Lower leg skin (tissue), 4 donors: ENCODE data around the gene CDH18. TPM values are rescaled to one million over a fixed set of nuclear protein-coding genes. Genes with fewer than 3 reads are reported as not detected.

Source experiments
- DNase-seq, 2 donors: peaks; one replicate each; pipeline ENCODE4 v3.0.0-alpha.2; 2019; ENCODE audit warnings: low spot score in 2 of 2
- H3K4me3 ChIP-seq: fragments of 200-600 bp; sonication (generic); 2 replicates; pipeline ENCODE4 v1.5.1; 2017; ENCODE audit warnings: mild to moderate bottlenecking, low read depth; ENCODE audit not compliant: poor library complexity, severe bottlenecking
- POLR2A ChIP-seq, 2 donors: fragments of 450-650 bp; IDR thresholded peaks; one replicate each; pipeline ENCODE4 v1.6.1; 2016 to 2017; ENCODE audit warnings: antibody characterized with exemption in 2 of 2, mild to moderate bottlenecking in 1 of 2, moderate library complexity in 1 of 2
- WGBS, 2 donors: methylation state at CpG; one replicate each; pipeline ENCODE4 v1.1.5; 2018; 5-methylcytosine and 5-hydroxymethylcytosine counted together
- intact Hi-C: fragments of 100-400 bp; cut with DNase I; formaldehyde crosslinking; loops from one replicate; pipeline ENCODE4 v1.15.0; 2023; ENCODE audit warnings: low total_unique reads
- total RNA-seq, 4 donors: library from RNA; depleted of rRNA; stranded (reverse); fragments of >200 nt; gene quantifications; one replicate each; pipeline ENCODE4 v1.1.0, GENCODE V29; 2016
- TF ChIP-seq, protein P1 (sequence below), 3 donors: fragments of 450-650 bp; IDR thresholded peaks; one replicate each; pipeline ENCODE4 v1.5.1; 2016; ENCODE audit warnings: antibody characterized with exemption in 3 of 3, mild to moderate bottlenecking in 3 of 3, moderate library complexity in 2 of 3

CDH18 gene
- total RNA-seq, 4 donors from 2014 or later = 0.29 to 0.76 (median 0.56) TPM; not detected in 1

DNA sequence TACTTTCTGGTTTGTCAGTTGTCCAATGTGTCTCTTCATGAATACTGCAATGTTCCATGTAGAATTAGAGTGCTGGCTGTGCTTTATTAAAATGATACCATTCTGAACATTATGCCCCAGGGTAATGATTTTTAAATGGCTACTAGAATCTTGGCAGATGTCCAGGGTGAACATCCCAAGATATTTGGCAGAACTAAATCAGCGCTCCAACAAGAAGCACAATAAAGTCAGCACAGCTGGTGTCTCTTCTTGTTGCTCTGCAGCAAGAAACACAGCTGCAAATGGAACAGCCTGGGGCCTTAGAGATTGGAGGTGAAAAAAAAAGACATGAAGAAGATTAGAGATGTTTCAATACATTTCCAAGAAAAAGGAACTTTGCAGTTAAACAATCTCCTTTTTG, 248.3 kb downstream of the CDH18 start:
- intact Hi-C loops = no loop called here
- 17 to 19% methylated on average over 1 of the region's 1 CpG for WGBS, 2 donors
- DNase-seq = no peak
- no peak overlapping the region for H3K4me3 ChIP-seq
- TF ChIP-seq, protein P1, sequence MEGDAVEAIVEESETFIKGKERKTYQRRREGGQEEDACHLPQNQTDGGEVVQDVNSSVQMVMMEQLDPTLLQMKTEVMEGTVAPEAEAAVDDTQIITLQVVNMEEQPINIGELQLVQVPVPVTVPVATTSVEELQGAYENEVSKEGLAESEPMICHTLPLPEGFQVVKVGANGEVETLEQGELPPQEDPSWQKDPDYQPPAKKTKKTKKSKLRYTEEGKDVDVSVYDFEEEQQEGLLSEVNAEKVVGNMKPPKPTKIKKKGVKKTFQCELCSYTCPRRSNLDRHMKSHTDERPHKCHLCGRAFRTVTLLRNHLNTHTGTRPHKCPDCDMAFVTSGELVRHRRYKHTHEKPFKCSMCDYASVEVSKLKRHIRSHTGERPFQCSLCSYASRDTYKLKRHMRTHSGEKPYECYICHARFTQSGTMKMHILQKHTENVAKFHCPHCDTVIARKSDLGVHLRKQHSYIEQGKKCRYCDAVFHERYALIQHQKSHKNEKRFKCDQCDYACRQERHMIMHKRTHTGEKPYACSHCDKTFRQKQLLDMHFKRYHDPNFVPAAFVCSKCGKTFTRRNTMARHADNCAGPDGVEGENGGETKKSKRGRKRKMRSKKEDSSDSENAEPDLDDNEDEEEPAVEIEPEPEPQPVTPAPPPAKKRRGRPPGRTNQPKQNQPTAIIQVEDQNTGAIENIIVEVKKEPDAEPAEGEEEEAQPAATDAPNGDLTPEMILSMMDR (IDR thresholded peaks at IDR 0.05) = no peak
- TF ChIP-seq POLR2A (IDR thresholded peaks at IDR 0.05) = no peak

DNA sequence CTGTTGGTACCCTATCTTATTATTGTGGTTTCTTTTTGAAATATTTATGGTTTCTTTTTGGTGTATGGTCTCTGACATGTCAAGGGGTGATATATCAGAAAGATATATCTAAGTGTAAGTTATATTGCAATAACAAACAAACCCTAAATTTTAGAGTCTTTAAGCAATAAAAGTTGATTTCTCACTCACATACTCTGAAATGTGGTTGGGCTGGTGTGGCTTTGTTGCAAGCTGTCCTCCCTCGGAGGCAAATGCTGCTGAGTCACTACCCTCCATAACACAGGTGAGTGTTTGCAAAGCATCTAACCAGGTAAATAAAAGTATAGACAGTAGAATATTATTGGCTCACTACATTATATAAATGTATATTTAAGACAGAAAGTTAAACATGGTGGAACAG, 253.2 kb downstream of the CDH18 start:
- DNase-seq = no peak
- no peak overlapping the region for H3K4me3 ChIP-seq
- intact Hi-C loops = no loop called here
- 52 to 61% methylated on average over 1 of the region's 1 CpG for WGBS, 2 donors
- no peak for TF ChIP-seq POLR2A (IDR thresholded peaks at IDR 0.05)
- TF ChIP-seq, protein P1 (IDR thresholded peaks at IDR 0.05) = no peak

DNA sequence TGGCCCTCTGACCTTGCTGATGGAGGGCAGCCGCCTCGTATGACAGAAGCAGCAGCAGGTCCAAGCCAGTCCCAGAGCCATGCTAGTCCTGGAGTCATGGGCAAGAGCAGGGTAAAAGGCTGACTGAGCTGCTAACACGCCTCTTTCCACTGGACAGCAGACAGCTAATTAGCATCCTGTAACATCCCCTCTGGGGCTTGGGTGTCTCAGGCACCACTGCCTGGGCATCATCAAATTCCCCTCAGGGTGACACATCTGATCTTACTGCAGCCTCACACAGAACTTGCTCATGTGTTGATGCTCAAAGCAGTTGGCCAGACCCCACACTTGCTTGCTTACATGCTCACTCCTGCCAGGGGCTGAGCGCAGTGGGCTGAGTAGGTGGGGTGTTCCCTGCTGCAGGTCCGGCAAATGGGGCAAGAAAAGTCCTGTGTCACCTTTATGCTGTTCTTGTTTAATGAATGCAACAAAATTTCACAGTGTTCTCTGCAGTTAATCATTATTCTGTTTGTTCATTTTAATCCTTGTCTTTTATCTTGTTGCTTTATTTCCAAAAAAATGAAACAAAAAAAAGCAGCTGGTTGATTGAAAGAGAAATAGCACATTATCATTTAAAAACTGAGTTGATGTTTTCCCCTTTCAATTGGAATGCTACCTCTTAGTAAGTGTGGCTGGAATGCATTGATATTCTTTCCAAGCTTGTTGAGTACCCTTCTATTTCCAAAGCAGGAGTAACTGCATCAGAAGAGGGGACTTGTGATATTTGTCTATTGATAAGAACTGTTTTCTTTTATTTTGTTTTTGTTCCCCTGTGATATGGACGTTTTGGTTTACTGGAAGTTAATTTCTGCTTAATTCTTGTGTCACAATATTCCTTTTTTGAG, 254.1 kb downstream of the CDH18 start:
- DNase-seq = no peak
- TF ChIP-seq, protein P1 (IDR thresholded peaks at IDR 0.05) = no peak
- no peak for TF ChIP-seq POLR2A (IDR thresholded peaks at IDR 0.05)
- intact Hi-C loops = no loop called here
- 77% methylated on average over 6 of the region's 6 CpGs for WGBS, 2 donors
- H3K4me3 ChIP-seq = no peak overlapping the region

DNA sequence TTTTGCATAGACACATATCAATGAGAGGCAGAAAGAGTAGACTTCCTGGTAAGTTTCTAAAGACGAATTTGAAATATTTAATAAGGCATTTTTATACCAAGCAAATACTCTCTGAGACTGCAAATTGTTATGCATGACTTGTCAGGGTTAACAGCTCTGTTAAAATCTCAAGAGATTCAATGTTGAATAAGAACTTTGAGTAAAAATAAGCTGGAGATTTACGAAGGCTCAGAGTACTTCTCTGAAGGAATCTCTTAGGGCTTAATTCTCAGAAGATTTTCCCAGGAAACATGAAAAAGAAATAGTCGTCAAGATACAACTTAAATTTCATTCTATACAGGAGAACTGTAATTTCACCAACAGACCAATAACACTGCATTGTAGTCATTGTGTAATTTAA, 259.4 kb downstream of the CDH18 start:
- WGBS, 2 donors = 57 to 63% methylated on average over 3 of the region's 3 CpGs

DNA sequence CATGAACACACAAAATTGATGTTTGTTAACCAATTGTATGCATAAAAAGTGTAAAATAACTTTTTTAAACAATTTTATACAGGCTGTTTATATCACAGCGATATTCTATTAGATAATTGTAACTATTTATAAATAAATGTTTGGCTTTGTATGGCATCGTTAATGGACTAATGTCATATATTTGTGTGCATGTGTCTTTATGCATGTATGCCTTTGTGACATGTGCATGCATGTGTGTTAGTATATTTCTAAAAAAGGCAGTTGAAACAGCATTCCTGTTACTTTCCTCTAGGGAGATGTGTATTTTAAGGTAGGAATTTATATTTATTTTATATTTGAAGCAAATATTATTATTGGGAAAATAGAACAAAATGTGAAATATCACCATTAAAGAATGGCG, 268.9 kb downstream of the CDH18 start:
- DNase-seq = no peak
- intact Hi-C loops = no loop called here
- WGBS, 2 donors = 60 to 62% methylated on average over 3 of the region's 3 CpGs
- no peak overlapping the region for H3K4me3 ChIP-seq
- TF ChIP-seq, protein P1 (IDR thresholded peaks at IDR 0.05) = no peak
- no peak for TF ChIP-seq POLR2A (IDR thresholded peaks at IDR 0.05)

More for the DNA sequence above, 259.4 kb downstream of the CDH18 start:
- TF ChIP-seq, protein P1 (IDR thresholded peaks at IDR 0.05) = no peak
- no peak for TF ChIP-seq POLR2A (IDR thresholded peaks at IDR 0.05)
- DNase-seq = no peak
- no peak overlapping the region for H3K4me3 ChIP-seq
- intact Hi-C loops = no loop called here
